Activated CD4-positive, alpha-beta memory T cell treated with anti-CD3 and anti-CD28 coated beads for 36 hours (primary cell): ENCODE data around the gene HMCN2. TPM values are rescaled to one million over a fixed set of nuclear protein-coding genes. Genes with fewer than 3 reads are reported as not detected.

Experiments
- CTCF ChIA-PET: fragments of 350-600 bp; sonication (Branson Sonifier 250); formaldehyde crosslinking; loops from one replicate; lab custom pipeline; 2021; ENCODE audit warnings: antibody characterized with exemption, inconsistent platforms; lab: Charles Lee
- POLR2A ChIA-PET: fragments of 350-600 bp; sonication (Branson Sonifier 250); formaldehyde crosslinking; loops from one replicate; lab custom pipeline; 2021; ENCODE audit warnings: antibody characterized with exemption; lab: Charles Lee
- DNase-seq: peaks from one replicate; pipeline ENCODE4 v3.0.0-alpha.2; 2020
- H3K27ac Mint-ChIP-seq: one replicate; pipeline ENCODE4 v1.8.0; 2021; ENCODE audit warnings: mixed read lengths
- H3K27me3 Mint-ChIP-seq: one replicate; pipeline ENCODE4 v1.8.0; 2021; ENCODE audit warnings: mixed read lengths
- H3K36me3 Mint-ChIP-seq: one replicate; pipeline ENCODE4 v1.8.0; 2021; ENCODE audit warnings: mixed read lengths
- H3K4me1 Mint-ChIP-seq: one replicate; pipeline ENCODE4 v1.8.0; 2021; ENCODE audit warnings: low read depth, mixed read lengths
- H3K4me3 Mint-ChIP-seq: one replicate; pipeline ENCODE4 v1.8.0; 2021; ENCODE audit warnings: mild to moderate bottlenecking, mixed read lengths
- H3K9me3 Mint-ChIP-seq: one replicate; pipeline ENCODE4 v1.8.0; 2021; ENCODE audit warnings: mixed read lengths
- intact Hi-C: fragments of 100-400 bp; cut with micrococcal nuclease; formaldehyde crosslinking; loops from one replicate; pipeline ENCODE4 v1.15.1; 2023
- total RNA-seq, 2 experiments: library from RNA; stranded (reverse); gene quantifications; one replicate each; pipeline ENCODE4 v1.2.3, GENCODE V29; 2021

Gene HMCN2
- total RNA-seq, 2 experiments from 2014 or later = not detected

- Mint-ChIP-seq H3K4me3 (no peak overlapping the region), H3K27ac (no peak overlapping the region), H3K4me1 (no peaks in the 10 kb centered on the region), H3K9me3 (no peaks in the 10 kb centered on the region), H3K27me3 (no peaks in the 10 kb centered on the region), H3K36me3 (no peaks in the 10 kb centered on the region)
- DNase-seq = no peak
- intact Hi-C loops = no loop called here
- POLR2A ChIA-PET = no interaction called here
- CTCF ChIA-PET = no interaction called here
These were observed 86.5 kb downstream of the HMCN2 start for GRCh38 chr9:130352081-130352480.

- Mint-ChIP-seq H3K4me3 (no peak overlapping the region), H3K9me3 (no peaks in the 10 kb centered on the region), H3K36me3 (no peaks in the 10 kb centered on the region), H3K4me1 (no peaks in the 10 kb centered on the region), H3K27me3 (no peaks in the 10 kb centered on the region), H3K27ac (no peak overlapping the region)
- ChIA-PET POLR2A (no interaction called here), CTCF (no interaction called here)
- intact Hi-C loops = no loop called here
- no peak for DNase-seq
These were observed 87.2 kb downstream of the HMCN2 start for GRCh38 chr9:130352586-130353285.

- intact Hi-C loops = no loop called here
- H3K27me3 Mint-ChIP-seq = no peaks in the 10 kb centered on the region
- CTCF ChIA-PET = no interaction called here
- POLR2A ChIA-PET = no interaction called here
- H3K4me1 Mint-ChIP-seq = no peaks in the 10 kb centered on the region
- no peak overlapping the region for H3K27ac Mint-ChIP-seq
- no peak overlapping the region for H3K4me3 Mint-ChIP-seq
- H3K36me3 Mint-ChIP-seq = no peaks in the 10 kb centered on the region
- no peaks in the 10 kb centered on the region for H3K9me3 Mint-ChIP-seq
- no peak for DNase-seq
These were observed 88.8 kb downstream of the HMCN2 start for GRCh38 chr9:130354378-130354777.

GRCh38 chr9:130354806-130355205 lies 89.2 kb downstream of the HMCN2 start:
- CTCF ChIA-PET = no interaction called here
- Mint-ChIP-seq H3K27me3 (no peaks in the 10 kb centered on the region), H3K36me3 (no peaks in the 10 kb centered on the region), H3K4me1 (no peaks in the 10 kb centered on the region), H3K9me3 (no peaks in the 10 kb centered on the region), H3K4me3 (no peak overlapping the region), H3K27ac (no peak overlapping the region)
- DNase-seq = no peak
- POLR2A ChIA-PET = no interaction called here
- intact Hi-C loops = no loop called here

GRCh38 chr9:130356033-130356432 lies 90.5 kb downstream of the HMCN2 start:
- no peak overlapping the region for H3K4me3 Mint-ChIP-seq
- DNase-seq = no peak
- H3K27ac Mint-ChIP-seq = no peak overlapping the region
- no peaks in the 10 kb centered on the region for H3K27me3 Mint-ChIP-seq
- H3K4me1 Mint-ChIP-seq = no peaks in the 10 kb centered on the region
- H3K9me3 Mint-ChIP-seq = no peaks in the 10 kb centered on the region
- intact Hi-C loops = no loop called here
- H3K36me3 Mint-ChIP-seq = no peaks in the 10 kb centered on the region
- ChIA-PET CTCF (no interaction called here), POLR2A (no interaction called here)

- no peak overlapping the region for H3K27ac Mint-ChIP-seq
- no peaks in the 10 kb centered on the region for H3K9me3 Mint-ChIP-seq
- POLR2A ChIA-PET = no interaction called here
- intact Hi-C loops = no loop called here
- H3K27me3 Mint-ChIP-seq = no peaks in the 10 kb centered on the region
- DNase-seq = no peak
- no peaks in the 10 kb centered on the region for H3K4me1 Mint-ChIP-seq
- no peaks in the 10 kb centered on the region for H3K36me3 Mint-ChIP-seq
- CTCF ChIA-PET = no interaction called here
- no peak overlapping the region for H3K4me3 Mint-ChIP-seq
These were observed 91.5 kb downstream of the HMCN2 start for GRCh38 chr9:130356877-130357584.

GRCh38 chr9:130358928-130359327 lies 93.4 kb downstream of the HMCN2 start:
- no peaks in the 10 kb centered on the region for H3K36me3 Mint-ChIP-seq
- H3K4me3 Mint-ChIP-seq = no peak overlapping the region
- DNase-seq = no peak
- H3K4me1 Mint-ChIP-seq = no peaks in the 10 kb centered on the region
- ChIA-PET CTCF (no interaction called here), POLR2A (no interaction called here)
- H3K27me3 Mint-ChIP-seq = no peaks in the 10 kb centered on the region
- no peak overlapping the region for H3K27ac Mint-ChIP-seq
- H3K9me3 Mint-ChIP-seq = no peaks in the 10 kb centered on the region
- intact Hi-C loops = no loop called here

GRCh38 chr9:130359819-130360218 lies 94.3 kb downstream of the HMCN2 start:
- no peaks in the 10 kb centered on the region for H3K4me1 Mint-ChIP-seq
- intact Hi-C loops = no loop called here
- no peaks in the 10 kb centered on the region for H3K36me3 Mint-ChIP-seq
- H3K9me3 Mint-ChIP-seq = no peaks in the 10 kb centered on the region
- no peak for DNase-seq
- ChIA-PET CTCF (no interaction called here), POLR2A (interaction anchor here (1.2 kb wide), 1 partner anchor 8 kb away, joined by 6 read pairs; no protein-coding TSS in a partner anchor)
- no peak overlapping the region for H3K4me3 Mint-ChIP-seq
- no peaks in the 10 kb centered on the region for H3K27me3 Mint-ChIP-seq
- H3K27ac Mint-ChIP-seq = no peak overlapping the region

GRCh38 chr9:130360672-130361071 lies 95.1 kb downstream of the HMCN2 start:
- Mint-ChIP-seq H3K27ac (no peak overlapping the region), H3K27me3 (peaks cover 4% of the 10 kb centered on the region), H3K4me1 (no peaks in the 10 kb centered on the region), H3K9me3 (no peaks in the 10 kb centered on the region), H3K4me3 (no peak overlapping the region), H3K36me3 (no peaks in the 10 kb centered on the region)
- intact Hi-C loops = no loop called here
- DNase-seq = no peak
- ChIA-PET POLR2A (interaction anchor here (1.2 kb wide), 1 partner anchor 9 kb away, joined by 6 read pairs; no protein-coding TSS in a partner anchor), CTCF (no interaction called here)

- ChIA-PET POLR2A (no interaction called here), CTCF (no interaction called here)
- intact Hi-C loops = no loop called here
- H3K9me3 Mint-ChIP-seq = peaks cover under 1% of the 10 kb centered on the region
- no peaks in the 10 kb centered on the region for H3K36me3 Mint-ChIP-seq
- H3K4me1 Mint-ChIP-seq = no peaks in the 10 kb centered on the region
- H3K4me3 Mint-ChIP-seq = no peak overlapping the region
- DNase-seq = no peak
- no peak overlapping the region for H3K27ac Mint-ChIP-seq
- peaks cover 4% of the 10 kb centered on the region for H3K27me3 Mint-ChIP-seq
These were observed 96.4 kb downstream of the HMCN2 start for GRCh38 chr9:130361873-130362362.

GRCh38 chr9:130362691-130363090 lies 97.1 kb downstream of the HMCN2 start:
- ChIA-PET CTCF (no interaction called here), POLR2A (interaction anchor here (0.5 kb wide), 1 partner anchor 35 kb away, joined by 3 read pairs; no protein-coding TSS in a partner anchor)
- no peaks in the 10 kb centered on the region for H3K36me3 Mint-ChIP-seq
- intact Hi-C loops = no loop called here
- H3K27ac Mint-ChIP-seq = no peak overlapping the region
- no peak overlapping the region for H3K4me3 Mint-ChIP-seq
- DNase-seq = no peak
- peaks cover 4% of the 10 kb centered on the region for H3K27me3 Mint-ChIP-seq
- peaks cover 4% of the 10 kb centered on the region for H3K9me3 Mint-ChIP-seq
- H3K4me1 Mint-ChIP-seq = no peaks in the 10 kb centered on the region

- intact Hi-C loops = no loop called here
- POLR2A ChIA-PET = no interaction called here
- H3K4me3 Mint-ChIP-seq = no peak overlapping the region
- no peak for DNase-seq
- H3K27ac Mint-ChIP-seq = no peak overlapping the region
- peaks cover 4% of the 10 kb centered on the region for H3K27me3 Mint-ChIP-seq
- no peaks in the 10 kb centered on the region for H3K36me3 Mint-ChIP-seq
- H3K4me1 Mint-ChIP-seq = peaks cover 11% of the 10 kb centered on the region
- CTCF ChIA-PET = no interaction called here
- peaks cover 15% of the 10 kb centered on the region for H3K9me3 Mint-ChIP-seq
These were observed 98.3 kb downstream of the HMCN2 start for GRCh38 chr9:130363755-130364404.
